Adrenal gland (tissue), 5 donors: ENCODE data around the gene TRAPPC5.

Source experiments
- CTCF ChIP-seq, 6 experiments: fragments of 450-650 bp in 4 of 6; fragments of 200-600 bp in 2 of 6; sonication (generic) in 1 of 6; IDR thresholded peaks; 1 replicate in 5 of 6; 2 replicates in 1 of 6; pipeline versions ENCODE4 v1.5.1 to v1.8.0; 2016 to 2021; ENCODE audit warnings: antibody characterized with exemption in 6 of 6, mild to moderate bottlenecking in 2 of 6, moderate library complexity in 1 of 6
- POLR2A ChIP-seq, 2 donors: fragments of 450-650 bp; IDR thresholded peaks; one replicate each; pipeline ENCODE4 v1.6.1; 2017; ENCODE audit warnings: antibody characterized with exemption in 2 of 2, mild to moderate bottlenecking in 2 of 2, moderate library complexity in 1 of 2
- donor health status: DM: no; HTN: no; CAD: no.

DNA sequence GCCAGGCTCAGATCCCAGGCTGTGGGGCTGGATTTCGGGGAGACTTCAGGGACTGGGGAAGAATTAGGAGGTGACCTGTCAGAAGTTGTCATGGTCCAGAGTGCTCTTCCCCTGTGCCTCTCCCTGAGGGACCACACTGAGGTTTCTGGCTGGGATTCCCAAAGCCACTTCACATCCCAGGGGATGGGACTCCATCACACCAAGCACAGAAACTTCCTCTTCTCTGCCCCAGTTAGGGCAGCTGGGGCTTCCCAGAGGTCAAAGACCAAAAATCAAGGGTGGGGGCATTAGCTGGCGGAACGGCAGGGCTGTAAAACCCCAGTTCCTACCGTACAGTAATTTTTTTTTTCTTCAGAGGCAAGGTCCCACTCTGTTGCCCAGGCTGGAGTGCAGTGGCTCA lies 13.9 kb downstream of the TRAPPC5 start:
- TF ChIP-seq CTCF (IDR thresholded peaks at IDR 0.05) (no peak), POLR2A (IDR thresholded peaks at IDR 0.05) (no peak)
